ENCODE measurements around the gene CNKSR3.

CNKSR3 gene

DNA sequence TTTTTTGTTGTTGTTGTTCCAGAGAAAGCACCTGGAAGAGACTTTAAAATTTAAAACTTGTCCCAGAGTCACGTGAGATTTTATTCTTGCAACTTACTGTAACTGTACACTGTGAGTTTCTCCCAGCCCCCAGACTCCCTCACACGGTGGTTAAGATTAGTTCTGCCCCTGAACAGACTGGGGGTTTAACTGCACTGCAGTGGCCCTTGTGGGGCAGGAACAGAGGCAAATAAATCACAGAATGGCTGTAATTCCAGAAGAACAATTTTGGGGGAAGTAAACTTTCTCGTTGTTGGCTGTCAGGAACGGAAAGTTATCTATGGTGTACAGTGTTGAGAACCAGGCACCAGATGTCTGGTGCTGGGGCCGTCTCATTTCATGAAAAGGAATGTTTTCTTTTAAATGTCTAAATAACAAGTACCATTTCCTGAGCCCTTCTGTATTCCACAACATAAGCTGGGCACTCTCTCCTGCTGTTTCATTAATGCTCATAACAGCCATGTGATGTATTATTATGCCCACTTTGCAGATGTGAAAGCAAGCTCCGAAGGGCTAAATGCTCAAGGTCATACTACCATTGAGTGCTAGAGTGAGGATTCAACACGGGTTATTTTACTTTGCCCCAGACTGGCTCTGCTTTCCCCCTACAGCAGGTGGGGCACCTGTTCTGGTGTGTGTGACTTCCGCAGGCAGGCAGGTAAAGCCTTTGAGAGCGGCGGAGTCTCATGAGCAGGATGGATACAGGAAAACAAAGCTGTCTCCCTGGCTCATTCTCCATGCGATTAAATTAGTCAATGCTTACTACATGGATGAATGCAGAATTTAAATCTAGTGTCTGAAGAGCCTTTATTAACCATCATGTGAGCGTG is 30.5 kb downstream of the CNKSR3 start:
- no peak overlapping the region for H3K4me2 ChIP-seq (ENCODE audit: insufficient read depth, low read length)
- no peak overlapping the region for H3K27ac ChIP-seq (ENCODE audit: low read length)
- no peaks in the 10 kb centered on the region for H3K9me3 ChIP-seq (ENCODE audit: insufficient read depth, low read length, severe bottlenecking)
- no peaks in the 10 kb centered on the region for H3K36me3 ChIP-seq (ENCODE audit: insufficient read depth, low read length)
- DNase-seq (no peak), ATAC-seq (ENCODE audit: insufficient read depth, low read depth) (no peak)
- no peak overlapping the region for H3K9ac ChIP-seq (ENCODE audit: low read depth, low read length)
- H3K27me3 ChIP-seq (ENCODE audit: insufficient read depth, low read length, poor library complexity): no peaks in the 10 kb centered on the region
- H3K4me1 ChIP-seq (ENCODE audit: insufficient read depth, low read length): no peaks in the 10 kb centered on the region
- H2AFZ ChIP-seq (ENCODE audit: low read depth, low read length): no peak overlapping the region
- no peaks in the 10 kb centered on the region for H4K20me1 ChIP-seq (ENCODE audit: insufficient read depth, low read length)
- TF ChIP-seq, protein P1, sequence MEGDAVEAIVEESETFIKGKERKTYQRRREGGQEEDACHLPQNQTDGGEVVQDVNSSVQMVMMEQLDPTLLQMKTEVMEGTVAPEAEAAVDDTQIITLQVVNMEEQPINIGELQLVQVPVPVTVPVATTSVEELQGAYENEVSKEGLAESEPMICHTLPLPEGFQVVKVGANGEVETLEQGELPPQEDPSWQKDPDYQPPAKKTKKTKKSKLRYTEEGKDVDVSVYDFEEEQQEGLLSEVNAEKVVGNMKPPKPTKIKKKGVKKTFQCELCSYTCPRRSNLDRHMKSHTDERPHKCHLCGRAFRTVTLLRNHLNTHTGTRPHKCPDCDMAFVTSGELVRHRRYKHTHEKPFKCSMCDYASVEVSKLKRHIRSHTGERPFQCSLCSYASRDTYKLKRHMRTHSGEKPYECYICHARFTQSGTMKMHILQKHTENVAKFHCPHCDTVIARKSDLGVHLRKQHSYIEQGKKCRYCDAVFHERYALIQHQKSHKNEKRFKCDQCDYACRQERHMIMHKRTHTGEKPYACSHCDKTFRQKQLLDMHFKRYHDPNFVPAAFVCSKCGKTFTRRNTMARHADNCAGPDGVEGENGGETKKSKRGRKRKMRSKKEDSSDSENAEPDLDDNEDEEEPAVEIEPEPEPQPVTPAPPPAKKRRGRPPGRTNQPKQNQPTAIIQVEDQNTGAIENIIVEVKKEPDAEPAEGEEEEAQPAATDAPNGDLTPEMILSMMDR (IDR thresholded peaks at IDR 0.05; ENCODE audit: borderline replicate concordance, extremely low read depth, low read length, poor library complexity, severe bottlenecking): no peak
- TF ChIP-seq EZH2 (IDR thresholded peaks at IDR 0.05; ENCODE audit: borderline replicate concordance, low read depth, low read length, severe bottlenecking): no peak
- H3K4me3 ChIP-seq (ENCODE audit: low read depth in 1 of 2, low read length in 2 of 2): no peak overlapping the region
- no peaks in the 10 kb centered on the region for H3K79me2 ChIP-seq (ENCODE audit: insufficient read depth, low read length)

DNA sequence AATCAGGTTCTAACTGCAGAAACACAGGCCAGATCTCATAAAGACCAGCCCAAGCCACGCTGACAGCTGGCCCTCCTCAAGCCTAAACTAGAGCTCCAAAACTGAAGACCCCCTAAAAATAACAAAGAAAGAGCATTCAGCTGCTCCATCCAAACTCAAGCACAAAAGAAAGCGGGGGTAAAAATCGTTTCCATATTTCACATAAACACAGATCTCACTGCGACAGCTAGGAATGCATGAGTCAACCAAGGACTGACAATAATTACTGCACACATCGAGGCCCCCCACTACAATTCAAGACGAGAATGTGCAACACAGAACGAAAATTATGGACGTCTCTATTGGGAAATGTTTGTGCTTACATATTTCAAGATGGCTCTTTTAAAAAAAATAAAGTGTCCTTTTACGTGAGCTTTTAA is 31.1 kb downstream of the CNKSR3 start:
- ATAC-seq (ENCODE audit: insufficient read depth, low read depth) (no peak), DNase-seq (no peak)
- no peaks in the 10 kb centered on the region for H3K9me3 ChIP-seq (ENCODE audit: insufficient read depth, low read length, severe bottlenecking)
- no peaks in the 10 kb centered on the region for H3K27me3 ChIP-seq (ENCODE audit: insufficient read depth, low read length, poor library complexity)
- no peak overlapping the region for H3K4me3 ChIP-seq (ENCODE audit: low read depth in 1 of 2, low read length in 2 of 2)
- H3K4me2 ChIP-seq (ENCODE audit: insufficient read depth, low read length): no peak overlapping the region
- H3K27ac ChIP-seq (ENCODE audit: low read length): no peak overlapping the region
- no peaks in the 10 kb centered on the region for H3K4me1 ChIP-seq (ENCODE audit: insufficient read depth, low read length)
- H2AFZ ChIP-seq (ENCODE audit: low read depth, low read length): no peak overlapping the region
- H3K9ac ChIP-seq (ENCODE audit: low read depth, low read length): no peak overlapping the region
- TF ChIP-seq, protein P1 (IDR thresholded peaks at IDR 0.05; ENCODE audit: borderline replicate concordance, extremely low read depth, low read length, poor library complexity, severe bottlenecking): no peak
- TF ChIP-seq EZH2 (IDR thresholded peaks at IDR 0.05; ENCODE audit: borderline replicate concordance, low read depth, low read length, severe bottlenecking): no peak
- no peaks in the 10 kb centered on the region for H3K79me2 ChIP-seq (ENCODE audit: insufficient read depth, low read length)
- H4K20me1 ChIP-seq (ENCODE audit: insufficient read depth, low read length): no peaks in the 10 kb centered on the region
- H3K36me3 ChIP-seq (ENCODE audit: insufficient read depth, low read length): no peaks in the 10 kb centered on the region

DNA sequence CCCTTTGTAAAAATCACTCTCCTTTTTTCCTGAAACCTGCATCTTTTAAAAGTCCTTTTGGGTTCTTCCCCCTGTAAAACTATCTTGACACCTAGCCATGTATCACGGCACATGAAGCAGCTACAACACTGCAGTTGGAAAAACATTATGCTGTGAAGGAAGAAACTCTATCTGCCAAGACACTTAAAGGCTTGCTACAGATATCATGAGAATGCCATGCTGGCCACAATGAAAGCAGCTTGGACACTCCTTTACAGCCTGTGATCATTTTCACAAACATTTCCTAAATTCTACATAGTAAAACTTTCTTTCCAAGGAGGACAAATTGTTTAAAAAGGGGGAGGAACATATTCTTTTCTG is 31.8 kb downstream of the CNKSR3 start:
- no peak overlapping the region for H3K4me2 ChIP-seq (ENCODE audit: insufficient read depth, low read length)
- H3K4me3 ChIP-seq (ENCODE audit: low read depth in 1 of 2, low read length in 2 of 2): no peak overlapping the region
- DNase-seq (no peak), ATAC-seq (ENCODE audit: insufficient read depth, low read depth) (no peak)
- H3K27ac ChIP-seq (ENCODE audit: low read length): no peak overlapping the region
- no peak overlapping the region for H3K9ac ChIP-seq (ENCODE audit: low read depth, low read length)
- no peaks in the 10 kb centered on the region for H3K27me3 ChIP-seq (ENCODE audit: insufficient read depth, low read length, poor library complexity)
- TF ChIP-seq EZH2 (IDR thresholded peaks at IDR 0.05; ENCODE audit: borderline replicate concordance, low read depth, low read length, severe bottlenecking): no peak
- TF ChIP-seq, protein P1 (IDR thresholded peaks at IDR 0.05; ENCODE audit: borderline replicate concordance, extremely low read depth, low read length, poor library complexity, severe bottlenecking): no peak
- H4K20me1 ChIP-seq (ENCODE audit: insufficient read depth, low read length): no peaks in the 10 kb centered on the region
- no peaks in the 10 kb centered on the region for H3K9me3 ChIP-seq (ENCODE audit: insufficient read depth, low read length, severe bottlenecking)
- no peak overlapping the region for H2AFZ ChIP-seq (ENCODE audit: low read depth, low read length)
- H3K79me2 ChIP-seq (ENCODE audit: insufficient read depth, low read length): no peaks in the 10 kb centered on the region
- H3K36me3 ChIP-seq (ENCODE audit: insufficient read depth, low read length): no peaks in the 10 kb centered on the region
- H3K4me1 ChIP-seq (ENCODE audit: insufficient read depth, low read length): no peaks in the 10 kb centered on the region

All from DND-41 (cell line).